AG08396 (cell line): ENCODE data around the gene PLCB3.

Source experiments
- DNase-seq: peaks from one replicate; pipeline ENCODE4 v3.0.0; 2012; ENCODE audit warnings: low spot score, mixed read lengths

The PLCB3 gene

DNA sequence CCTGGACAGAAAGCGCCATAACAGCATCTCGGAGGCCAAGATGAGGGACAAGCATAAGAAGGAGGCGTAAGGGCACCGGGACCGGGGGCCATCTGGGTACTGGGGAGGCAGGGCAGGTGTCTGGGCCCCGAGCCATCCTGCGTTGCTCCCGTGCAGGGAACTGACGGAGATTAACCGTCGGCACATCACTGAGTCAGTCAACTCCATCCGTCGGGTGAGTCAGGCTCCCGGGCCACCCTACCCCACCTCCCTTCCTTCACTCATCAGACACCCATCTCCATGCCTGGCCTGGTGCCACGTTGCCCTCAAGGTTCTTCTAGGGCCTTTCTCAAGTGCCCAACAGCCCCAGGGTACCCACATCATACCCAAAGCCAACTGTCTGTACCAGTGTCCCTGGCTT lies 15.0 kb downstream of the PLCB3 start:
- no peak for DNase-seq

DNA sequence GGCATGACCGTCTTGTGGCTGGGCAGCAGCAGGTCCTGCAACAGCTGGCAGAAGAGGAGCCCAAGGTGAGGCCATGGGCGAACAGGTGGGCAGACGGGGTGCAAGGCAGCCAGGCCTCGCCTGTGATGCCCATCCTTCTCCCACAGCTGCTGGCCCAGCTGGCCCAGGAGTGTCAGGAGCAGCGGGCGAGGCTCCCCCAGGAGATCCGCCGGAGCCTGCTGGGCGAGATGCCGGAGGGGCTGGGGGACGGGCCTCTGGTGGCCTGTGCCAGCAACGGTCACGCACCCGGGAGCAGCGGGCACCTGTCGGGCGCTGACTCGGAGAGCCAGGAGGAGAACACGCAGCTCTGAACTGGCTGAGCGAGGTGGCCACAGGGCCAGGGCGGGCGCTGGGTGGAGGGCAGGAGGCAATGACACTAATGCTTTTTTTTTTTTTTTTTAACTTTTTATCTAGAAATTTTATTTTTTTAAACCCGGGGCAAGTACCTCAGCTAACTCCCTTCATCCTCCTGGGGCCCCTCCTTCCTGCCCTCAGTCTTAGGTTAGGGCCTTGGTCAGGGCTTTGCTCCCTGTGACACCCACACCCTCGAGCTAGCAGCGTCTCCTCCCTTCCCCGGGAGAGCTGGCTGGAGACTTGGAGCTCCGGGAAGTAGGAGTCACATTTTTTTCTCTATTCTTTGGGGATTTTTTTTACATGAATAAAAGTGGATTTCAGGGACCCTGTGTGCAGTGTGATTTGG lies 16.0 kb downstream of the PLCB3 start:
- DNase-seq: no peak

DNA sequence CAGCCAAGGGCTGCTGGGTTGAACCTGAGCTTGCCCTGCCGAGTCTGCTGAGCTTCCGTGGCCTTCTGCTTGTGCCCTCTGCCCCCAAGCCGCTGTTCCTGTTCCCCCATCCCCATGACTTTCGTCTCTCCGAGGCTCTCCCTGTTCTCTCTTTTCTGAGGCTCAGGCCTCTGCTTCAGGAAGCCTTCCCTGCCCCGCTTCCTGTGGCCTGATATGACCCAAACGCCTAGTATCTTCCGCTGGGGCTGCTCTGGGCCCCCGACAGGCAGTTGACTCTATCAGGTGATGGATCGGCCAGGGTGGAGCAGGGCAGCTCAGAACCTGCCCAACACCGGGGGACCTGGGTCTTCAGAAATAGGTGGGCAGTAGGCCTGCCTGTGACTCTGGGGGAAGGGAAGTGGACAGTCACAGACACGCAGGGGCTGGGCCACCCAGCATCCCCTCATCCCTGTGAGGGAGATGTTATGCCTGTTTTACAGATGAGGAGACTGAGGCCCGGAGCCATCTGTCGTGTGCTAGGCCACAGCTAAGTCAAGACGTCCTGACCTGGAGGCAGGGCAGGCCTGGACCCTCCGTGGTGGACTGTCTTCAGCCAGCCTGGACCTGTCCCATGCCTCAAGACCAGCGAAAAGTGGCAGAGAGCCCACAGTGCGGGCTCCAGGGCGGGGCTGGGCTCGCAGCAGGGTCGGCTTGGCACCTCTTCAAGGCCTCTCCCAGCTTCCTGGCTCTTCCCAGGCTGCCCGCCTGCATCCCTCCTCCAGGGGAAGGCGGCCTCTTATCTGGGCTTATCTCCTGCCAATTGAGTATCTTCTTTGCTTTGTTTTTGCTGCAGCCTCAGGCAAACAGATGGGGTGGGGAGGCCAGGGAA lies 16.9 kb downstream of the PLCB3 start:
- DNase-seq: no peak

DNA sequence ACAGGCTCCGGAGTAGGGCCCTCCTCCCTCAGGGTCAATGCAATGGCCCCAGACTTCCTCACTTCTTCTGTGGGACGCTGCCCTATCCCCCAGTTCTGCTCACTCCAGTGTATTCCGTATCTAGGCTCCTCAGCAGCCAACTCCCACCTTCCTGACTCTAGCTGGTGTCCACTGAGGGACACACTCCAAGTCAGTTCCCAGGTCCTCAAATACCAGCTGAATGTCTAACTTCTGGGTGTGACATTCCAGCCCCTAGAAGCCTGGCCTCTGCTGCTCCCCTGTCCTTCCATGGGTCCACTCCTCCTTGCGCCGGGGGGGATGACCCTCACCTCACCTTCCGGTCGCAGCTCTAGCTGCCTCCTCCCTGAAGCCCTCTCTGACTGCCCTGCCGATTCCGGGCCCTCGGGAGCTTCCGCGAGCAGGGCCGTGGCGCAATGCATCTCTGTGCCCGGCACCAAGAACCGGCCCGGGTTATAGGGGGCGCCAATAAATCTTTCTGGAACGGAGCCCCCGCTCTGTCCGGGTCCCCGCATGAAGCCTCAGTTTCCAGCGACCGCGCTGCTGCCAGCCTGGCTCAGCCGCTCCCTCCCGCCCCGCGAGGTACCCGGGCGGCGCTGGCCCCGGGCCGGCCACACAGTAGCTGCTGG lies 17.7 kb downstream of the PLCB3 start:
- DNase-seq: no peak

DNA sequence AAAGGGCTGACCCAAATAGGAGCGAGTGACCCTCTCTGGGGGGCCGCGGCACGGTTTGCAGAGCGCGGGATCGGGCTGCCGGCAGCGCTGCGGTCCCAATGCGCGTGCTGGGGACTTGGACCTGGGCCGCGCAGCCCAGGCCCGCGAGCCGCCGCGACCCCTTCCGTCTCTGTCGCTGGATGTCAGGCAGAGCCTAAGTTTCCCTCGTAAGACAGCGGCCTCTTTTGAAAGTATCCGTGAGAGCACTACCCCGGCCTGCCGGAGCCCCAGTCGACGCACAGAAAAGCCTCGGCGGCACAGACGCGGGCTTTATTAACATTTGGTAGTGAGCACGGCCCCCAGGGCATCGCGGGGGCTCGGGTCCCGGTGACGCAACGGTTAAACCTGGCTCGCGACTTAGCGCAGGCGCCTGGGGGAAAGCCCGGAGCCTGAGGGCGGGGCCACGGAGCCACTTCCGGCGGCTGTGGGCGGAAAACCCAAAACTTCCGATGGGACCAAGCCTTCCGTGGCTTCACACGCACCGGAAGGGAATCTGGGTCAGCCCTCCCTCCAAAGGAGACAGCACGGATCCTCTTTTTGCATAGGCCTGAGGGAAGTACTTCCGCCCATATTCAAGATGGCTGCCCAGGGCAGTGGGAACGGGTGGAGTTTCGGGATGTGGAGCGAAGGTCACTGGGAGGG lies 18.4 kb downstream of the PLCB3 start:
- DNase-seq: peak; percentile 94

DNA sequence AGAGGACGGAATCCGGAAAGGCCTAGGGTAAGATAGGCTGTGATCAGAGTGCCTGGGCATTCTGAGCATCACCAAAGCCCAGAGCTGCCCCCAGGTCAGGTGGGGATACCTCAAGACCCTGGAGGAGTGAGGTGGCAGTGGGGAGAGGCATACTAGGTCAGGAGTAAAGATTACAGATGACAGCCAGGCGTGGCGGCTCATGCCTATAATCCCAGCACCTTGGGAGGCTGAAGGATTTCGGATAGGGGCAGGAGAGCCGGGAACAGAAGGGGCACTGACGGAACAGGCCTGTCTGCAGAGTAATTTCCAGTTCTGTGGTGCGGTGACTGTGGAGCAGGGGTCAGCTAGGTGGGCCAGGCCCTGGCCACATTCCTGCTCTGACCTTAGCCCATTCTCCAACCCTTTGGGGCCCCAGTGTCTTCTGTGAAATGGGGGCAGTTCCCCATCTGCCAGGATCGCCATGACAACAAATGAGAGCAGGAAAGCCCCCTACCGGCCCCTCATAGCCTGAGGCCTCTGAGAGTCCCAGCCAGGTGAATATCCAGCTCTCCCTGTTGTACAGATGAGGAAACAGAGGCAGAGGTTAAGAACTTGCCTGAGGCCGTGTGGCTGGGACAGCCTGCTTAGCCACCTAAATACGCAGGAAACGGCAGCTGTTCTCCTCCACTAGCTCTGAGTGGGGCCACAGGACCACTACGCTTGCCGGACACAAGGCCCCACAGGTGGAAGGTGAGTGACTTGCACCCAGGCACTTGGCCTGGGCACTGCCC lies 23.9 kb downstream of the PLCB3 start:
- no peak for DNase-seq

DNA sequence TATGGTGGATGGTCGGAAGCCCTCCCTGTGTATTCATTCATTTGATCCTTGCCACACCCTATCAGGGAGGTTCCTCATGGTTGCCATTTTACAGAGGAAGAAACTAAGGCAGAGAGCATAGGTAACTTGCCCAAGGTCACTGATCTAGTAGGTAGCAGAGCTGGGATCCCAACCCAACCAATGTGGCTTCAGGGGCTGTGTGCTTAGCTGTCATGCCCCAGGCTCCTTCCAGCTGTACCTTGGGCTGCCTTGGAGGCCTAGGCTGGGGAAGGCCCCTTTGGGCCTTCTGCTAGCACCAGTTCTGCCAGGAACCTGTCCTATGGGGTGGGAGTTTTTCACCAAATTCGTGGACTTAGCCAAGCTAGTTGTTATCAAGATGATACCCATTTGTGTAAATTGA lies 24.5 kb downstream of the PLCB3 start:
- DNase-seq: no peak

DNA sequence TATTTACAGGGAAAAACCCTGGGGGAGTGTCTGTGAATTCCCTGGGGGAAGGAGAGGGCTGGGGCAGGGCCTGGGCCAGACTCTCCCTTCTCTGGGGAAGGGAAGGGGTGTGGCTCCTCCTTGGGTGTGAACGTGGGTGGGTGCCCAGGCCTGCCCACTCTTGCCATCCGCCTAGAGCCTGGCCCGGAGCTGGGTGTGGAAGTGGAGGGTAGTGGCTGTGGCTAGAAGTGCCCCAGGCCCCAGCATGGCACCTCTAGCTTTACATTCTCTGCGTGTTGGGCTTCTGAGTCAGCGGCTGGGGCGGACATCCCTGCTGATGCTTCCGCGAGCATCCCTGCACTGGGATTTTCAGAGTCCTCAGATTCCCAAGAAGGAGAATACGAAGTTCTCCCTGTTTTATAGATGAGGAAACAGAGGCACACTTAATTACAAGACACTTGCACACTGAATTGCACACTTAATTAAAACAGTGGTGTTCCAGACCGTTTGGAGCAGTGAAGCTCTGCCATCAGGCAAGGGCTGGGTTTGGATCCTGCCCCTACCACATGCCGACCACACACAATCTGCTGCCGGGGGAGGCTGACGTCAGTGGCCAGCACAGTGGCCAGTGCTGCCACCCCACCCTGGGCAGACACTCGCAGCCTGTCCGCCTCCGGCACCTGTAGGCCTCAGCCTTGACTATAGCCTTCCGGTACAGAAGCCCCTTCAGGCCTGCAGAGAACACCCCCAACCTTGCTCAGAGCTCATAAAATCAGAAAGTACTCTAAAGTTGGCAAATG lies 25.5 kb downstream of the PLCB3 start:
- no peak for DNase-seq

DNA sequence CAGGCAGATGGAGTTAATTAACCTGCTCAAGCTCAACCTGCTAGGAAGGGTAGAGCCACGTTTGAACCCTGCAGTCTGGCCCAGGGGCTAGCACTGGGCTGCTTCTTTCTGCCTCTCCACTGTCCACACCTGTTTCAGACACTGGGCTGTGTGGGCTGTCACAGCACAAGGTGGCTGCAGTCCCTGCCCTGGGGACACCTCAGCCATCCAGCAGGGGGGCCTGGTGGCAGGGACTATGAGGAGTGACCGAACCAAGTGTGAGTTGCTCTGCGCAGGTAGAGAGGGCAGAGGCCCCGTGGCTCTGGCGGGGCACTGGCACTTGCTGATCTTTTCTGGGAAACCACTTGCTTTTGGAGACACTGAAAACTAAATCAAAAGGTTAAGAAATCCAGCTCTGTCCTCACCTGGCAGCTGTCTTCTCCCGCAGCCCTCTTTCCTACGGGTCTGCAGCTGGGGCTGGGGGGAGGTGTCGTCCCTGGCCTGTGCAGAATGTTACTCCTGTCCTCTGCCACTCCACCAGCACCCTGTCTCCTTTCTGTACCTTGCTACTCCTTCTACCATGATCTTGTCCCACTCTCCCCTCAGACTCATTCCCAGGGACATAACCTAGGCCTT lies 27.4 kb downstream of the PLCB3 start:
- DNase-seq: no peak

DNA sequence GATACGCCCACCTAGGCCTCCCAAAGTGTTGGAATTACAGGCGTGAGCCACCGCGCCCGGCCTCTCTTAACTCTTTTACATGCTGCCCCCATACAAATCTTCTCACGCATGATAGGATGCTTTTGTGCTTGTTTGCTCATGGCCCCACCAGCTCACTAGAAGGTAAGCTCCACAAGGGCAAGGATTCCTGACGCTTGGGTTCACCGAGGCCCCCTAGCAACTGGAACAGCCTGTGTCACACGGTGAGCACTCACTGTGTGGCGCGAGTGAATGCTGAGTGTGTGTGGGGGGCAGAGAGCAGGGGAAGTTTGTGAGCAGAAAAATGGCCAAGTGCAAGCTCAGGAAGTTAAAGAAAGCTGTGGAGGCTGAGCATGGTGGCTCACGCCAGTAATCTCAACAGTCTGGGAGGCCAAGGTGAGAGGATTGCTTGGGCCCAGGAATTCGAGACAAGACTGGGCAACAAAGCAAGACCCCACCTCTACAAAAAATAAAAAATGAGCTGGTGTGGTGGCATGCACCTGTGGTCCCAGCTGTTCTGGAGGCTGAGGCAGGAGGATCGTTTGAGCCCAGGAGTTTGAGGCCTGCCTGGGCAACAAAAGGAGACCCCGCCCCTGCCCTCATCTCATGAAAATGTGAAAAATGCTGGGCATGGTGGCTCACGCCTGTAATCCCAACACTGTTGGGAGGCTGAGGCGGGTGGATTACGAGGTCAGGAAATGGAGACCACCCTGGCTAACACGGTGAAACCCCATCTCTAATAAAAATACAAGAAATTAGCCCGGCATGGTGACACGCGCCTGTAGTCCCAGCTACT lies 30.8 kb downstream of the PLCB3 start:
- no peak for DNase-seq

DNA sequence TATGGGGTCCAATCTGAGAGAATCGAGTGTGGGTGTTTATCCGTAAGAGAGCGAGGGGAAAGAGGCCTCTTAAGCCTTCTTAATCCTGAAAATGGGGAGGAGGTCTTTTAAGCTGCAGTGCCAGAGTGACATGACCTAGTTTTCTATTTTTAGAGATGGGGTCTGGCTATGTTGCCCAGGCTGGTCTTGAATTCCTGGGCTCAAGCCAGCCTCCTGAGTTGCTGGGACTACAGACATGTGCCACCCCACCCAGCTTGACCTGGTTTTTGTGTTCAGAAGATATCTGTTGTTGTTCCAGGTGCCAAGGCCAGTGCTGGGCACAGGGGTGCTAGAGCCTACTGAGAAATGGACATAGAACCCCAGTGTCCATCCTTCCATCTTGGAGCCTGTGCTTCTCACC lies 31.8 kb downstream of the PLCB3 start:
- no peak for DNase-seq

DNA sequence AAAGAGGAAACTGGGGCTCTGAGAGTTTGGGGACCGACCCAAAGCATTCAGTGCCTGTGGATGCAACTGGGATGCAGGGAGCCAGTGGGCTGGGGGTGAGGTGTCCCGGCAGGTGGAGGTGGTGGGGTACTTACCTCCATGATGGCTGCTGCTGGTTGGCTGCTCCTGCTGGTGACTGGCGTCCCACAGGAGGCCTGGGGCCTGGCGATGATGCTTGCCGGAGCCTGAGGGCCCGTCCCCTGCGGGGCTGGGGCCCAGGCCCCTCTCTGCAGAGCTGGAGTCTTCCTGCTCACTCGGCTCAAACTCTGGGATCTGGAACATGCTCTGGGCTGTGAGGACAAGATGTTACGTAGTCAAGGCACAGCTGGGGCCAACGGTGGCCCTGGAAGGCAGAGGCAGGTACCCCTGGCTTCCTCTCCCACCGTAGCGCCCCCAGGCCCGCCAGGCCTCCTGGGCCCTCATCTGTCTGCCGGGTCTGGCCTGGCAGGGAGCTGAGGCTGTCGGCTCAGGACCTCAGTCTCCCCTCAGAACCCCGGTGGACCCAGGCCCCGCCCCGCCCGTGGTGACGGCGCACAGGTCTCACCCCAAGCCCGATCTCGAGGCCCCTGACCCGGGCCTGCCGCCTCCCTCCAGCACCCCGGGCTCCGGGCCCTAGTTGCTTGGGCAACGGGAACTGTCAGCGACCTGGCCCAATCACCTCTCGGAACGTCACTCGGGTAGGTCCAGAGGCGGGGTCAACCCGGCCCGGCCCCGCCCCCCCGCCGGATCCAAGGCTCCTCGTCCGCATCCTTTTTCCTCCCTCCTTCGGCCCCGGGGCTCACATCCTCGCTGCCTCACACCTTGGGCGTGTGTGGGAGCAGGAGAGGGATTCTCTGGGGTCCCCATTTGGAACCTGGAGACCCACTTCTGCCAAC lies 33.0 kb downstream of the PLCB3 start, which contains the start of gene BAD:
BAD (minus strand) TSS at position 618 of the 914 bp plus-strand sequence; CDS start at position 321, 297 bp downstream.
- peak; percentile 99 for DNase-seq

DNA sequence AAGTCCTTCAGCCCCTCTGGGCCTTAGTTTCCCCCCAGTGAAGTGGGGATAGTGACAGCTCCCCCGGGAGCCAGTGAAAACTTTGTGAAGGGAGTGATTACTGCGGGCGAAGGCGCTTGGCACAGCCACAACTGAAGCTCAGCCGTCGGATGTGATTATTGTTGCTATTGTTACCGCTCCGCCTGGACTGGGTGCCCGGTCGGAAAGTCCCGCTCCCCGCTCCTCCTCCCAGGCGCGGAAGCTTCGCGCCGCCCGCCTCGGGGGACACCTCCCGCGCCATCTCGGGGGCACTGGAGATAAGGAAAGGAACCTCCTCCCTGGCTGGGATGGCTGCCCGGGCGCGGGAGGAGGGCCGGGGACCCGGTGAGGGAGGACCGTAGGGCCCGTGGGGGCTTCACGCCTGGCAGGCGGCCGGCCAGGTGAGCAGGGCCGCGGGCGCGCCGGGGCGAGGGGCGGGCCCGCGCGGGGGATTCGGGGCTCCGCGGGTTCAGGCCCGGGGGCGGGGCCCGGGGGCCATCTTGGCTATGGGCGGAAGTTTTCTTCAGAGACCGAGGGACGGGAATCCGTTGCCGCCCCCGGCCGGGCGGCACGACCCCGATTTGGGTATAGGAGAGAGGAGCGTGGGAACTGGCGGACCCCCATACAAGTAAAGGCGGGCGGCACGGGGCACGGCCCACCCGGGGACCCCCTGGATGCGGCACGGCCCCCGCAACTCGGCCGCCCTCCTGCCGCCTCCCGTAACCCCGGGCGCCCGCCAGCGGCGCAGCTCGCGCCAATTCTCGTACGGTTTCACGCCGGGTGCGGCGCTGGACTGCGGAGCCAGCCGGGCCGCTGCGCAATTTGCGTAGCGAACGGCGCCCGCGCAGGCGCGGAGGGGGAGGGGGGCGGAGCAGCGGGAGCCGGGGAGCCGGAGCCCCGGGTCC lies 33.9 kb downstream of the PLCB3 start, which contains the start of gene GPR137:
GPR137 (plus strand) TSS at position 887 of the 923 bp plus-strand sequence. CDS start 677 bp downstream, outside the sequence.
- peak; percentile 96 for DNase-seq

DNA sequence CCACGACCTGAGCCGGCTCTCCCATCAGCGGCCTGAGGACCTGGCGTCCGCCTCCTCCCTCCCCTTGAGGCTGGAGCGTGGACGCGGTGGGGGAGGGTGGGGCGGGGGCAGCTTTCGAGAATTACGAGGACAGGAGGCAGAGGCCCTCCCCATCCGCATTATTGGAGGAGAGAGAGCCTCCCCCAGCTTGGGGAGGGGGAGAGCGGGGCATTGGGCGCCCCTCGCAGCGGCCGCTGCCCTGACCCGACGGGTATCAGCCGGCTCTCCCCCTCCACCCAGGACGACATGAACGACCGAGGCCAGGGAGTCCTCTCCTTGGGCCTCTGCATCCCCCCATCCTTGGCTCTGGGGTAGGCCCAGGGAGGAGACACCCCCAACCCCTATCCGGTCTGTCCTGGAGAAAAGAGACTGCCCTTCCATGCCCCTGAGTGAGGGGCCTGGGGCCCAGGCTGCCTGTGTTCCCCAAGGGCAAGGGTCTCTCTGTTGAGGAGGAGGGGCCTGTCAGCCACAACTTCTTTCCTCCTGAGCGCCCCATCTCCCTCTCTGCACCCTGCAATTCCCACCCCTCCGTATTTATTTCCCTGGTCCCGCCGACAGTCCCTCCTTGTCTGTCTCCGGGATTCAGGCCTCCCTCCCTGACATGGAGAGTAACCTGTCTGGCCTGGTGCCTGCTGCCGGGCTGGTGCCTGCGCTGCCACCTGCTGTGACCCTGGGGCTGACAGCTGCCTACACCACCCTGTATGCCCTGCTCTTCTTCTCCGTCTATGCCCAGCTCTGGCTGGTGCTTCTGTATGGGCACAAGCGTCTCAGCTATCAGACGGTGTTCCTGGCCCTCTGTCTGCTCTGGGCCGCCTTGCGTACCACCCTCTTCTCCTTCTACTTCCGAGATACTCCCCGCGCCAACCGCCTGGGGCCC lies 34.8 kb downstream of the PLCB3 start:
- DNase-seq: no peak

DNA sequence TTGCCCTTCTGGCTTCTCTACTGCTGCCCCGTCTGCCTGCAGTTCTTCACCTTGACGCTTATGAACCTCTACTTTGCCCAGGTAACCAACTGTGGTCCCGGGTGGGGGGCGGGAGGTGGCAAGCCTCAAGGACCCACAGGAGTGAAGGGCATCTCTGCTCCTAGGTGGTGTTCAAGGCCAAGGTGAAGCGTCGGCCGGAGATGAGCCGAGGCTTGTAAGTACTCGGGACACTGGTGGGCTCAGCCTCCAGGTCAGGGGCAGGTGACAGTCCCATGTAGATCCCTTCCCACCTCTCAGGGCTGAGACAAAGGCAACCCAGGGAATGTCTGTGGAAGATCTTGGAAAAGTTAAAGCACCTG lies 35.5 kb downstream of the PLCB3 start:
- no peak for DNase-seq
